GM23338 (cell line): Measurements from ENCODE around the gene CLDN17.

Experiments used
- CTCF ChIP-seq, 2 experiments: fragments of 200-600 bp in 1 of 2; sonication (generic) in 1 of 2; conservative IDR thresholded peaks; 2 replicates each; pipeline versions ENCODE4 v1.5.1 to v1.6.1; 2016 to 2017; ENCODE audit warnings: antibody characterized with exemption in 2 of 2, low read depth in 2 of 2, mild to moderate bottlenecking in 2 of 2, moderate library complexity in 1 of 2
- EZH2 ChIP-seq: fragments of 200-600 bp; sonication (generic); IDR thresholded peaks from one replicate; pipeline ENCODE4 v1.8.0; 2017; ENCODE audit warnings: antibody characterized with exemption, mild to moderate bottlenecking, low read depth; ENCODE audit not compliant: unreplicated experiment
- EZH2phosphoT487 ChIP-seq: fragments of 200-600 bp; sonication (generic); IDR thresholded peaks from one replicate; pipeline ENCODE4 v1.8.1; 2018; ENCODE audit warnings: antibody characterized with exemption; ENCODE audit not compliant: unreplicated experiment
- JUNB ChIP-seq: IDR thresholded peaks from one replicate; pipeline ENCODE4 v1.6.1; 2016; ENCODE audit warnings: antibody characterized with exemption; ENCODE audit not compliant: unreplicated experiment
- REST ChIP-seq: IDR thresholded peaks from one replicate; pipeline ENCODE4 v1.6.1; 2018; ENCODE audit warnings: antibody characterized with exemption; ENCODE audit not compliant: unreplicated experiment
- STAT1 ChIP-seq: IDR thresholded peaks from one replicate; pipeline ENCODE4 v1.6.1; 2016; ENCODE audit warnings: antibody characterized with exemption; ENCODE audit not compliant: unreplicated experiment

GRCh38 chr21:30138483-30138882, 28.1 kb downstream of the CLDN17 start:
- TF ChIP-seq CTCF (conservative IDR thresholded peaks at IDR 0.05; ENCODE audit: low read depth in 2 of 2) = no peak
- no peak for TF ChIP-seq EZH2
- no peak for TF ChIP-seq REST
- TF ChIP-seq JUNB = no peak
- TF ChIP-seq STAT1 = no peak
- no peak for TF ChIP-seq EZH2phosphoT487
